ENCODE measurements around the gene SNX6. TPM values are rescaled to one million over a fixed set of nuclear protein-coding genes. Genes with fewer than 3 reads are reported as not detected.
"Not testable (repeated sequence)": the region's sequence is repeated elsewhere in the genome, so short reads cannot be mapped to it uniquely, and the experiment has no call there.

SNX6 gene
- total RNA-seq, 2 donors from 2014 or later, result 83.7 to 84.6 TPM

DNA sequence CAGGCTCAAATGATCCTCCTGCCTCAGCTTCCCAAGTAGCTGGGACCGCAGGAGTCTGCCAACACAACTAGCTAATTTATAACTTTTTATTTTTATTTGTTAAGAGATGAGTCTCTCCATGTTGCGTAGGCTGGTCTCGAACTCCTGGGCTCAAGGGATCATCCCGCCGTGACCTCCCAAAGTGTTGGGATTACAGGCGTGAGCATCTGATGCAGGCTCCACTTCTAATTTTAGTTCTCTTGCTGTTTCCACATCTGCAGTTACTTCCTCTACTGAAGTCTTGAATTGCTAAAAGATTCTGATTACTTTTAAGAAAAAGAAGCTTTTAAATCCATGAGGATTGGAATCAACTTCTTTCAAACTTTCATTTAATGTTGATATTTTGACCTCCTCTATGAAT is 13.4 kb upstream of the SNX6 start:
- peak; percentile 56 for DNase-seq (ENCODE audit: low spot score)

GRCh38 chr14:34642595-34642994 is 12.6 kb upstream of the SNX6 start:
- intact Hi-C loops (cut with DNase I), result no loop called here
- no peak for DNase-seq (ENCODE audit: low spot score)

More for the DNA sequence above, 13.4 kb upstream of the SNX6 start:
- intact Hi-C loops (cut with DNase I), result no loop called here

DNA sequence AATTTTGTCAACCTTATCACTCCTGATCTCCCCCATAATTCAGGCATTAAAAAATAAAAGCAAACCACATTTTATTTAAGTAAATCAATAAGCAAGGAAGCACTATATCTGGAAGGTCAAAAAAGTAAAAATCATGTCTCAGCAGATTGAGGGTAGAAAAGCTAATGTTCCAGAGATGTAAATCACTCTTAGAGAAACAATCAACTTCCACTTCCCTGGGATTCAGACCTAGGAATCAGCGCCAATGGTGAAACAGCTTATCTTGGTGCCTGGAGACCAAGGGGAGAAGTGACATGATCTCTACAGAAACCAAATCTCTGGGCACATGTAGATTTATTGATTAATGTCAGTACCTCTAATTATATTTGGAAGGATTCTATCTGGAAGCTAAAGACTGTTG is 10.9 kb upstream of the SNX6 start:
- intact Hi-C loops (cut with DNase I), result no loop called here
- DNase-seq (ENCODE audit: low spot score), result no peak

GRCh38 chr14:34634360-34634771 is 4.4 kb upstream of the SNX6 start:
- intact Hi-C loops (cut with DNase I), result not testable (repeated sequence)
- DNase-seq (ENCODE audit: low spot score), result peak; percentile 11

DNA sequence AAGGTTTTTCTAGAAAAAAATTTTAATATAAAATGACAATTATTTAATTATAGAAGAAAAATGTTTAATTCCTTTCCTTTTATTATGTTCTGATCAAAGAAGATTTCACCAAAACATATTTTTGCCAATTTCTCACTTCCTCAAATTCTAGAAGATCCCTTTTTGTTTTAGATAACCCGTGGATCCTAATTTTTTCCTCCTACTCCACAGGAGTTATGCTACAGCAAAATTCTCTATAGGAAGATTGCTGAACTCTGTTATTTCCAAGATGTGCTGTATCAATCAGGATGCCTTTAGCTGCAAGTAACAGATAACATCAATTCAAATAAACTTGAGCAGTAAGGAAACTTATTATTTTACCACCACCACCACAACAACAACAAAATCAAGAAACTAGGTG is 3.8 kb upstream of the SNX6 start:
- intact Hi-C loops (cut with DNase I), result no loop called here
- no peak for DNase-seq (ENCODE audit: low spot score)

- intact Hi-C loops (cut with DNase I), result no loop called here
- DNase-seq (ENCODE audit: low spot score), result no peak
Measured at GRCh38 chr14:34632411-34632978, 2.5 kb upstream of the SNX6 start.

- intact Hi-C loops (cut with DNase I), result no loop called here
- DNase-seq (ENCODE audit: low spot score), result no peak
Measured at GRCh38 chr14:34629344-34629656, 648 bp downstream of the SNX6 start.

DNA sequence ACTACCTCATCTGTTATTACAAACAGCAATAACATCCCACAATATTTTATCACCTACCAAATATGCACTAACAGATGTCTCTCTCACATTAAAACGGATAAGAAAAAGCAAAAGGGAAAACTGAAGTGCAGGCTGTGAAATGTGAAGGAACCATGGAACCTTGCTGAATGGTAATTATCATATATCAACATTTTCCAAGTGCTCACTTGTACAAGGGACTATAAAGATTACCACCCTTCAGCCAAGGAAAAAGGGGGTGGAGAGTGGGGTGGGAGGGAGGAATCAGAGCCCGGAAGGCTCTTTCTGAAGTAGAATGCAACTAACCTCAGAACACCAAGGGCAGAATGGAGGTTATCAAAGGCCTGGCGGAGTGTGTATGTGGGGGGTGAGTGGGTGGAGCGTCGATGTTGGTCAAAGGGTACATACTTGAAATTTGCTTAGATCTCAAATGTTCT is 1.2 kb downstream of the SNX6 start:
- no peak for DNase-seq (ENCODE audit: low spot score)
- intact Hi-C loops (cut with DNase I), result no loop called here

DNA sequence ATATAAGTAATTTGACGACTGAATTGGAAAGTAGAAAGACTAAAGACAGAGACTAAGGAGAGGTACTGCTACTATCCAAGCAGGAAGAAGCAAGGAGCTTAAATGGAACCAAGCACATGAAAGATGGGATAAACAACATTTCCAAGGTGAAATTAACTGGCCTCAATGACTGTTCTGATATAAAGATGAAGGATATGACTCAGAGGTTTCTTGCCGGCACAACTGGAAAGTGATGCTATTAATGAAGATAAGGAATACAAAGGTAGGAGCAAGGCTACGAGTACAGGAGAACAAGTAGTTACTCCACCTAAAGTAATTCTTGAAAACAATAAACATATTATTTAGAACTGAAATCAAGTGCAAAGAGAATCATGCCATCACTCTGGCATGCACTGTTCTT is 6.4 kb downstream of the SNX6 start:
- intact Hi-C loops (cut with DNase I), result no loop called here
- no peak for DNase-seq (ENCODE audit: low spot score)

DNA sequence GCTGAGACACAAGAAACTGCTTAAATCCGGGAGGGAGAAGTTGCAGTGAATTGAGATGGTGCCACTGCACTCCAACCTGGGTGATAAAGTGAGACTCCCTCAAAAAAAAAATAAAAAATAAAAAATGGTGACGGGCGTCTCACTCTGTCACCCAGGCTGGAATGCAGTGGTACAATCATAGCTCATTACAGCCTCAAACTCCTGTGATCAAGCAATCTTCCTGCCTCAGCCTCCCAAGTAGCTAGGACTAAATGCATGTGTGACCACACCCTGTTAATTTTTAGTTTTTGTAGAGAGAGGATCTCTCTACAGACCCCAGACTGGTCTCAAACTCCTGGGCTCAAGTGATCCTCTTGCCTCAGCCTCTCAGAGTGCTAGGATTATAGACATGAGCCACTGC is 9.1 kb downstream of the SNX6 start:
- DNase-seq (ENCODE audit: low spot score), result no peak
- intact Hi-C loops (cut with DNase I), result no loop called here

DNA sequence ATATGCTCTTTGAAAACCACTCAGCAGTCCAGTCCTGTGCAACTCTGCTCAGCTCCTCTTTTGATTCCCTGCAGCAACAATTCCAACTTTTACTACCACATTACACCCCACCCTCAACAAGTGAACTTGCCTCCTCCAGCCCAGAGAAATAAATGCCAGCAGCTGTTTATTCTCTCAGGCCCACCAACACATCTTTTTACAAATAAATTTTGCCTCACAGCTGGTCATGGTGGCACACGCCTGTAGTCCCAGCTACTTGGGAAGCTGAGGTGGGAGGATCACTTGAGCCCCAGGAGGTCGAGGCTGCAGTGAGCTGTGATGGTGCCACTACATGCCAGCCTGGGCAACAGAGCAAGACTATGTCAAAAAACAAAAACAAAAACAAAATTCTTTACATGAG is 9.8 kb downstream of the SNX6 start:
- no peak for DNase-seq (ENCODE audit: low spot score)
- intact Hi-C loops (cut with DNase I), result no loop called here

DNA sequence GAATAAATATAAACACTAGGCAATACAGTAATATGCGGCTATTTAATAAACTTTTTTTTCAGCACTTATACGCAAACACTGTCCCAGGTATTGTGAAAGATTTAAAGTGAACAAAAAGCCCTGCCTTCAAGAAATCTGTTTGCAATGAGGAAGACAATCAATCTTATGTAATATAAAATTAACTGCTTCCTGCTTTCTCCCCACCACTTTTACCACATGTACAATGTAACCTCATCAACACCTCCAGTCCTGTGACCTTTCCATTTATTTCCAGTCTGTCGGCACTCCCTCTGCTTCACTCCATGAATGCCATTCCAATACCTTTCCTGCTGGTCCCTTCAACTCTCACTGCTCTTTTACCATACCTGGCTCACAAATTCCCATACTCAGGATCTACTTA is 10.5 kb downstream of the SNX6 start:
- intact Hi-C loops (cut with DNase I), result no loop called here
- no peak for DNase-seq (ENCODE audit: low spot score)

- intact Hi-C loops (cut with DNase I), result no loop called here
- DNase-seq (ENCODE audit: low spot score), result no peak
Measured at GRCh38 chr14:34616360-34616759, 13.6 kb downstream of the SNX6 start.

GRCh38 chr14:34615507-34615906 is 14.4 kb downstream of the SNX6 start:
- no peak for DNase-seq (ENCODE audit: low spot score)
- intact Hi-C loops (cut with DNase I), result no loop called here

DNA sequence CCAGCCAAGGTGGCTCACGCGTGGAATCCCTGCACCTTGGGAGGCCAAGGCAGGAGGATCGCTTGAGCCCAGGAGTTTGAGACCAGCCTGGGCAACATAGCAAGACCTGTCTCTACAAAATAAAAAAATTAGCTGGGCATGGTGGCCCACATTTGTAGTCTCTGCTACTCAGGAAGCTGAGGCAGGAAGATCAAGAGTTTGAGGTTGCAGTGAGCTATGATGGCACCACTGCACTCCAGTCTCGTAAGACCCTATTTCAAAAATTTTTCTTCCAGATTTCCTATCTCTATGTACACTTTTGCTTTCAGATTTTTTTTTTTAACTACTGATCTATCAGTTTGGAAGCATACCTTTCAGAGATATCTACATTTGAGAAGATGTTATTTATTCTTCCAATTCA is 15.3 kb downstream of the SNX6 start:
- intact Hi-C loops (cut with DNase I), result no loop called here
- no peak for DNase-seq (ENCODE audit: low spot score)

- DNase-seq (ENCODE audit: low spot score), result no peak
- intact Hi-C loops (cut with DNase I), result no loop called here
Measured at GRCh38 chr14:34610101-34610500, 19.8 kb downstream of the SNX6 start.

DNA sequence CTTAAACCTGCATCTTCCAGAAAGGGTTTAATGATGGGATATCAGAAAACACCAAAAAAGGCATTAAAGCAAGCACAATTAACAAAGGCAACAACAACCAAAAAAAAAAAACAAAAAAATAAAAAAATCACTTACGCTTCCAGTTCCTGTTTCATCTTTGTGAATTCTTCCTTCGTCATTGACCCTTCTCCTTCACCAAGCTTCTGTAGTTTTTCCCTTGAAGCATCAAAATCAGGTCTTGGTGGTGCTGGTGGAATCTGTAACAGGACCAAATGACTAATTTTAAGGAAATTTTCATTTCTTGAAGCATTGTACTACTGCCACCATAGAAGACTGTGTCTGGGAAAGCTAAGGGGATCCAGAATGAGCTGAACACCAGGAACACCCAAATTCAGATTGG is 24.5 kb downstream of the SNX6 start:
- DNase-seq (ENCODE audit: low spot score), result no peak
- intact Hi-C loops (cut with DNase I), result no loop called here

DNA sequence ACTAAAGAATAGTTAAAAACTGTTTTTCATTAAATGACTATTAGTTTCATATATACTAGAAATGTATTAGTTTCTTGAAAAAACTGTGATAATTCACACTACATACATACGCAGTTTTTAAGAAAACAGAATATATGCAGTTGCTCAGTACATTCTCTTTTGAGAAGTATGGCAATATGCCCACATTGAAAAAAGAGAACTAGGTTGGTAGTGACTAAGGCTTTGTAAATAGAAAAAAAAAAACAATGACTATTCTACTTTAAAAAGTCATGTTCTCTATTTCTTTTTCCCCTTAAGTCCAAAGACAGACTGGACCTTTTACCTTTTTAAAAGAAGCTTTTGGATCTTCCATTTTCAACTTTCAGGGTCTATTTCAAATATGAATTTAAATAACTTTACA is 25.0 kb downstream of the SNX6 start:
- intact Hi-C loops (cut with DNase I), result no loop called here
- DNase-seq (ENCODE audit: low spot score), result no peak

- intact Hi-C loops (cut with DNase I), result no loop called here
Measured at GRCh38 chr14:34596891-34597290, 33.1 kb downstream of the SNX6 start.

DNA sequence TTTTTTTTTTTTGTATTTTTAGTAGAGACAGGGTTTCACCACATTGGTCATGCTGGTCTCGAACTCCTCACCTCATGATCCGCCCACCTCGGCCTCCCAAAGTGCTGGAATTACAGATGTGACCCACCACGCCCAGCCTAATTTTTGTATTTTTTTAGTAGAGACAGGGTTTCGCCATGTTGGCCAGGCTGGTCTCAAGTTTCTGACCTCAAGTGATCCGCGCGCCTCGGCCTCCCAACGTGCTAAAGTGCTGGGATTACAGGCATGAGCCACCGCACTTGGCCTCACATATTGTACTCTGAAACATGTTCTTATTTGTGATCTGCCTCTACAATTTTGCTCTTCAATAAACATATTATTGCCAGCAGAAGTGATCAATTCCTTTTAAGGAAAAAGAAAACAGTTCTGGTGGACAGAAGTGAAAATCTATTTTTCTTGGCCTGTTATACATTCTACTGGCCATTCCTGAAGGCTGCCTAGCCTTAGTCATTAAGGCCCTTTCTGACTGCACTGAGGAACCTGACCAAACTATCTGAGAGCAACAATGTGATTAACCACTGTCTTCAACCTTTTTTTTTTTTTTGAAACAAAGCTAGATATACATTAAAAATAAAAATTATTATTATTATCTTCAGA is 36.1 kb downstream of the SNX6 start:
- intact Hi-C loops (cut with DNase I), result no loop called here
- peak; percentile 90 for DNase-seq (ENCODE audit: low spot score)

More at GRCh38 chr14:34596891-34597290, 33.1 kb downstream of the SNX6 start:
- DNase-seq (ENCODE audit: low spot score), result peak; percentile 13

DNA sequence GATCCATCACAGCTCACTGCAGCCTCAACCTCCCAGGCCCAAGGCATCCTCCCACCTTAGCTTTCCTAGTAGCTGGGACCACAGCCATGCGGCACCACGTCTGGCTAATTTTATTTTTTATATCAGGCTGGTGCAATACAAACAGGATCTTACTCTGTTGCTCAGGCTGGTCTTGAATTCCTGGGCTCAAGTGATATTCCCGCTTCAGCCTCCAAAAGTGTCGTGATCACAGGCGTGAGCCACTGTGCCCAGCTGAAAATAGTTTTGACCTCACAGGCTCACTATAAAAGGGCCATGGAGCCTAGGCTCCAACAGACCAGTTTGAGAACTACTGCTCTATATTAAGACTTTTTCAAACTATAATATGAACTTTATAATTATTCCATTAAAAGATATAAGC is 37.3 kb downstream of the SNX6 start:
- intact Hi-C loops (cut with DNase I), result no loop called here
- DNase-seq (ENCODE audit: low spot score), result peak; percentile 11

GRCh38 chr14:34583525-34583924 is 46.4 kb downstream of the SNX6 start:
- intact Hi-C loops (cut with DNase I), result no loop called here
- DNase-seq (ENCODE audit: low spot score), result peak; percentile 14

All from posterior vena cava (tissue), 2 donors.